Uterus (tissue), 4 donors: ENCODE results near the gene ING2. TPM values are rescaled to one million over a fixed set of nuclear protein-coding genes. Genes with fewer than 3 reads are reported as not detected.
"Not testable (repeated sequence)": the region's sequence is repeated elsewhere in the genome, so short reads cannot be mapped to it uniquely, and the experiment has no call there.

Experiments used
- DNase-seq, 2 donors: peaks; one replicate each; pipeline ENCODE4 v3.0.0-alpha.2; 2019 to 2020
- H3K27ac ChIP-seq, 2 donors: fragments of 200-600 bp; sonication (generic); 1 replicate in 1 of 2; 2 replicates in 1 of 2; pipeline ENCODE4 v1.5.1; 2016 to 2018
- H3K27me3 ChIP-seq, 2 donors: fragments of 200-600 bp; sonication (generic); one replicate each; pipeline ENCODE4 v1.5.1; 2018 to 2019; ENCODE audit warnings: control low read depth in 1 of 2
- H3K36me3 ChIP-seq, 2 donors: fragments of 200-600 bp; sonication (generic); one replicate each; pipeline ENCODE4 v1.5.1; 2019; ENCODE audit warnings: control low read depth in 1 of 2
- H3K4me1 ChIP-seq, 2 donors: fragments of 200-600 bp; sonication (generic); one replicate each; pipeline ENCODE4 v1.5.1; 2018 to 2019; ENCODE audit warnings: control low read depth in 1 of 2
- H3K4me3 ChIP-seq, 2 donors: fragments of 200-600 bp; sonication (generic); 1 replicate in 1 of 2; 2 replicates in 1 of 2; pipeline ENCODE4 v1.5.1; 2018 to 2019; ENCODE audit warnings: mild to moderate bottlenecking in 1 of 2
- H3K9me3 ChIP-seq, 2 donors: fragments of 200-600 bp; sonication (generic); one replicate each; pipeline ENCODE4 v1.5.1; 2019; ENCODE audit warnings: control low read depth in 1 of 2
- POLR2A ChIP-seq, 2 donors: fragments of 450-650 bp; IDR thresholded peaks; one replicate each; pipeline ENCODE4 v1.6.1; 2016; ENCODE audit warnings: antibody characterized with exemption in 2 of 2, mild to moderate bottlenecking in 1 of 2, moderate library complexity in 1 of 2
- intact Hi-C: fragments of 100-400 bp; cut with DNase I; formaldehyde crosslinking; loops from one replicate; pipeline ENCODE4 v1.15.1; 2023; ENCODE audit warnings: low total_unique reads
- total RNA-seq, 4 donors: library from RNA; depleted of rRNA in 3 of 4; stranded (reverse); fragments of >200 nt in 3 of 4; gene quantifications; one replicate each; pipeline versions ENCODE4 v1.1.0 to v1.2.4, GENCODE V29; 2014 to 2023
- TF ChIP-seq, protein P1 (sequence below), 4 experiments: fragments of 200-600 bp in 2 of 4; fragments of 450-650 bp in 2 of 4; sonication (generic) in 2 of 4; IDR thresholded peaks; one replicate each; pipeline ENCODE4 v1.5.1; 2016 to 2019; ENCODE audit warnings: antibody characterized with exemption in 4 of 4, mild to moderate bottlenecking in 2 of 4, moderate library complexity in 1 of 4
- donor health status: DM: yes; HTN: yes; CAD: no.

The ING2 gene, protein sequence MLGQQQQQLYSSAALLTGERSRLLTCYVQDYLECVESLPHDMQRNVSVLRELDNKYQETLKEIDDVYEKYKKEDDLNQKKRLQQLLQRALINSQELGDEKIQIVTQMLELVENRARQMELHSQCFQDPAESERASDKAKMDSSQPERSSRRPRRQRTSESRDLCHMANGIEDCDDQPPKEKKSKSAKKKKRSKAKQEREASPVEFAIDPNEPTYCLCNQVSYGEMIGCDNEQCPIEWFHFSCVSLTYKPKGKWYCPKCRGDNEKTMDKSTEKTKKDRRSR
- 10 to 100 TPM in 2 of 4 donors, 1 to 10 TPM in 2; 3.8 to 16.1 (median 10.0) TPM for total RNA-seq

GRCh38 chr4:183504930-183505610 lies at the start of gene ING2:
Gene ING2 (plus strand): TSS chr4:183505058. CDS start chr4:183505196, 138 bp downstream.
- Histone ChIP-seq H3K36me3 (no peaks in the 10 kb centered on the region), H3K27me3 (no peaks in the 10 kb centered on the region), H3K27ac (peak within 1 kb of the TSS; percentile 95 to 97), H3K4me3 (peak within 1 kb of the TSS; percentile 62 to 72), H3K4me1 (no peaks in the 10 kb centered on the region), H3K9me3 (no peaks in the 10 kb centered on the region)
- TF ChIP-seq POLR2A (IDR thresholded peaks at IDR 0.05) = no peak
- TF ChIP-seq, protein P1, sequence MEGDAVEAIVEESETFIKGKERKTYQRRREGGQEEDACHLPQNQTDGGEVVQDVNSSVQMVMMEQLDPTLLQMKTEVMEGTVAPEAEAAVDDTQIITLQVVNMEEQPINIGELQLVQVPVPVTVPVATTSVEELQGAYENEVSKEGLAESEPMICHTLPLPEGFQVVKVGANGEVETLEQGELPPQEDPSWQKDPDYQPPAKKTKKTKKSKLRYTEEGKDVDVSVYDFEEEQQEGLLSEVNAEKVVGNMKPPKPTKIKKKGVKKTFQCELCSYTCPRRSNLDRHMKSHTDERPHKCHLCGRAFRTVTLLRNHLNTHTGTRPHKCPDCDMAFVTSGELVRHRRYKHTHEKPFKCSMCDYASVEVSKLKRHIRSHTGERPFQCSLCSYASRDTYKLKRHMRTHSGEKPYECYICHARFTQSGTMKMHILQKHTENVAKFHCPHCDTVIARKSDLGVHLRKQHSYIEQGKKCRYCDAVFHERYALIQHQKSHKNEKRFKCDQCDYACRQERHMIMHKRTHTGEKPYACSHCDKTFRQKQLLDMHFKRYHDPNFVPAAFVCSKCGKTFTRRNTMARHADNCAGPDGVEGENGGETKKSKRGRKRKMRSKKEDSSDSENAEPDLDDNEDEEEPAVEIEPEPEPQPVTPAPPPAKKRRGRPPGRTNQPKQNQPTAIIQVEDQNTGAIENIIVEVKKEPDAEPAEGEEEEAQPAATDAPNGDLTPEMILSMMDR (IDR thresholded peaks at IDR 0.05) = no peak
- peak in 1 of 2 donors; percentile 44 for DNase-seq
- intact Hi-C loops = no loop called here

DNA sequence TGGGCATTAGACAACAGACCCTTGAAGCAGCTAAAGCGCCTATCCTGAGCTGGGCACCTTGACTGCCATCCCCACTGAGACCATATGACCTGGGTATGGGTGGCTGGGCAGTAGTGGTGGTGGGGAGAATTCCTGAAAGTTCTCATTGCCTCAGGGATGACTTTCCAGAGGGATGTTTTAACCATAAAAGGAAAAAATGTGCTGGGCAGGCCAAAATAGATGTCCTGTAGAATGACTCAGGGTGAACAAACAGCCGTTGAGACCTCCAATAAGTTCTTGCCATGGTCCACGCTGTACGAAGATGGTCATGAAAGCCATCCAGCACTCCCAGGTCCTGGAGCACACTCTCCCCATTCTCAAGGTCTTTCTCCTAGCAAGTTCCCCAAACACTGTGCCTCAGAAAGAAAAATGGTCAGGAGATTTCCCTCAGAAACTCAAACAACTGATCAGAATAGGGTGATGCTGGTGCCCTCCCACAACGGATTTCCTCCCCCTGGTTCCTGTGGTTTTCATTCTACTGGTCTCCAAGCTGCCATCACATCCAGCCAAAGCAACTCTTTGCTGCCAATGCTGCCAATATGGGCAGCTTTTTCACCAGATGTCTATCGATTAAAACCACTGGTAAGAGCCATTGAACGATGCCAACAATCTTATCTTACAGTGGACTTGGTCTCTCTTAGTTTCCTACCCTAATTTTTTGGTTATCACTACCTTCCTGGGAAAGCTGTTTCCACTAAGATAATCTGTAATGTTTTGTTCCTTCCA lies 49.2 kb upstream of the ING2 start:
- Histone ChIP-seq H3K27me3 (no peaks in the 10 kb centered on the region), H3K4me3 (no peak overlapping the region), H3K36me3 (no peaks in the 10 kb centered on the region), H3K27ac (no peak overlapping the region), H3K4me1 (no peaks in the 10 kb centered on the region), H3K9me3 (no peaks in the 10 kb centered on the region)
- intact Hi-C loops = no loop called here
- no peak for DNase-seq
- TF ChIP-seq, protein P1 (IDR thresholded peaks at IDR 0.05) = no peak
- TF ChIP-seq POLR2A (IDR thresholded peaks at IDR 0.05) = no peak

DNA sequence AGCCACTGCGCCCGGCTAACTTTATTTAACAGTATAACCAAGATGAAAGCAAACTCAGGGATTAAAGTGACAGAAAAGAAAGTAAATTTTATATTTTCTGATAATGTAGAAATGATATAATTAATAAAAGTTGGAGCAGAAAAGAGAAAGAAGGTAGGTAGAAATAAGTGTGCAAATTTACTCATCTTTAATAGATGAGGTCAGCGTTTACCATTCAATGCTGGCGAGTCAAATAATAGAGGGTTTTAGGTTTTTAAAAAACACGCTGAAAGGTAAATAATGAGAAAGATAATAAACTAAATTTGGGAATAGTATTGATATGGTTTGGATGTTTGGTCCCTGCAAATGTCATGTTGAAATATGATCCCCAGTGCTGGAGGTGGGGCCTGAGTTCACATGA lies 46.9 kb upstream of the ING2 start:
- Histone ChIP-seq H3K9me3 (no peaks in the 10 kb centered on the region), H3K27ac (no peak overlapping the region), H3K4me3 (no peak overlapping the region), H3K4me1 (no peaks in the 10 kb centered on the region), H3K36me3 (no peaks in the 10 kb centered on the region), H3K27me3 (no peaks in the 10 kb centered on the region)
- no peak for DNase-seq
- intact Hi-C loops = no loop called here
- no peak for TF ChIP-seq POLR2A (IDR thresholded peaks at IDR 0.05)
- TF ChIP-seq, protein P1 (IDR thresholded peaks at IDR 0.05) = no peak

- H3K36me3 ChIP-seq, DNase-seq, intact Hi-C loops, H3K4me1 ChIP-seq, H3K9me3 ChIP-seq, H3K4me3 ChIP-seq, H3K27ac ChIP-seq, H3K27me3 ChIP-seq: not testable (repeated sequence)
These were observed 40.8 kb upstream of the ING2 start for GRCh38 chr4:183463903-183464619.

DNA sequence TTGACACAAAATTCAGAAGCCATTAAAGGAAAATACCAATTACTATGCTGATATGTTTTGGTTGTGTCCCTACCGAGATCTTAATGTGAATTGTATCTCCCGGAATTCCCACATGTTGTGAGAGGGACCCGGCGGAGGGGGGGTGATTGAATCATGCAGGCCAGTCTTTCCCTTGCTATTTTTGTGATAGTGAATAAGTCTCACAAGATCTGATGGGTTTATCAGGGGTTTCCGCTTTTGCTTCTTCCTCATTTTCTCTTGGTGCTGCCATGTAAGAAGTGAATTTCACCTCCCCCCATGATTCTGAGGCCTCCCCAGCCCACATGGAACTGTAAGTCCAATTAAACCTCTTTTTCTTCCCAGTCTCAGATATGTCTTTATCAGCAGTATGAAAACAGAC lies 39.0 kb upstream of the ING2 start:
- H3K36me3 ChIP-seq, intact Hi-C loops, DNase-seq, H3K9me3 ChIP-seq, H3K4me1 ChIP-seq, H3K27ac ChIP-seq, H3K27me3 ChIP-seq, H3K4me3 ChIP-seq: not testable (repeated sequence)
